Measurements from ENCODE around the gene TNS1. TPM values are rescaled to one million over a fixed set of nuclear protein-coding genes. Genes with fewer than 3 reads are reported as not detected.
A peak's percentile ranks its signal among the peaks of the same experiment; 100 is the strongest.

Gene TNS1
- total RNA-seq, 1 donor, result 48.9 TPM

DNA sequence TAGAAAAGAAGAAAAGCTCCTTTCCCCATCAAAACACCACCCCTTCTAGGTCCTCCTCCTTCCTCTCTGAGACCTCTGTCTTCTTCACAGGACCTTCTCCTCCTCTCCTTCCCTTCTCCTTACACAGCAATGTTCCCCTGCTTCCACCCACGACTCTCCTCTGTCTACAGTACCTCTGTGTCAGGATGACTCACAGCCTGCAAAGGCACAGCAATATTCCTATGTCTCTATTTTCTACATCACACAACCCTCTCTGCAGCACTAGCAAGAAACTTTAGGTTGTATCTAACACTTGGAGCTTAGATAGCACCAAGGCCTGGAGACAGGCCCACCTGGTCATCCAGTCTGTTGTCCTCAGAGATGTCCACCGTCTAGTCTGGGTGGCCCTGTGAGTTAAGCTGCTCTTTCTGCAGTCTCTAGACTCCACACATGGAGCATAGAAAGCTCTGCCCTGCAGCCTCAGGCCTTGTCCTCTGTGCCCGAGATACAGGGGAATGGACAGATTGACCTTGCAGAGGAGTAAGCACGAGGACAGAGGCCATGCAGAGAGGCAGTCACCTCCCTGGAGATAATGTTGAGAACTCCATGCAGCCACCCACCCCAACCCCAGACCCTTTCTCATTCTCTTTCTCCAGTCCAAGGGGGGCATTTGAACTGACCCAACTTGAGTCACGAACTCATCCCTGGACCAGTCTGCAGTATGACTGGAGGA is 212.0 kb downstream of the TNS1 start:
- peak overlapping the region; percentile 18 for H3K4me2 ChIP-seq (ENCODE audit: insufficient read depth, low read length)

DNA sequence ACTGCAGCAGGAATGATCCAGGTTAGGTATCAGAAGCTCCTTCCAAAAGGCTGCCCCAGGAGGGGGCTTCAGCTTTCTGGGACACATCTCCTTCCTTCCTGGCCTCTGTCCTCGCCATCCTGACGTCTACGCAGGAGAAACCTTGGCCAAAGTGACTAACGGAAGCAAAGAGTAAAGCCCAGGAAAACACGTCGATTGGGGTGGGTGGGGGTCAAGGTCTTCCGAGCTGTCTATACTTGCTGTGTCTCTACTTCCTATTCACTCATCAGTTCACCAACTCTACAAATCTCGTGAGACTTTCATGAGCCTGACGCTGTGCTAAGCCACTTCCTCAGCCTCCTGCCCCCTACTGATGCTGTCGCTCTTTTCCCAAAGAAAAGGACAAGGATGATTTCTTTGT is 212.6 kb downstream of the TNS1 start:
- TF ChIP-seq, protein P1, sequence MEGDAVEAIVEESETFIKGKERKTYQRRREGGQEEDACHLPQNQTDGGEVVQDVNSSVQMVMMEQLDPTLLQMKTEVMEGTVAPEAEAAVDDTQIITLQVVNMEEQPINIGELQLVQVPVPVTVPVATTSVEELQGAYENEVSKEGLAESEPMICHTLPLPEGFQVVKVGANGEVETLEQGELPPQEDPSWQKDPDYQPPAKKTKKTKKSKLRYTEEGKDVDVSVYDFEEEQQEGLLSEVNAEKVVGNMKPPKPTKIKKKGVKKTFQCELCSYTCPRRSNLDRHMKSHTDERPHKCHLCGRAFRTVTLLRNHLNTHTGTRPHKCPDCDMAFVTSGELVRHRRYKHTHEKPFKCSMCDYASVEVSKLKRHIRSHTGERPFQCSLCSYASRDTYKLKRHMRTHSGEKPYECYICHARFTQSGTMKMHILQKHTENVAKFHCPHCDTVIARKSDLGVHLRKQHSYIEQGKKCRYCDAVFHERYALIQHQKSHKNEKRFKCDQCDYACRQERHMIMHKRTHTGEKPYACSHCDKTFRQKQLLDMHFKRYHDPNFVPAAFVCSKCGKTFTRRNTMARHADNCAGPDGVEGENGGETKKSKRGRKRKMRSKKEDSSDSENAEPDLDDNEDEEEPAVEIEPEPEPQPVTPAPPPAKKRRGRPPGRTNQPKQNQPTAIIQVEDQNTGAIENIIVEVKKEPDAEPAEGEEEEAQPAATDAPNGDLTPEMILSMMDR (IDR thresholded peaks at IDR 0.05; ENCODE audit: extremely low read depth, low read depth, low read length), result no peak
- H3K27ac ChIP-seq (ENCODE audit: low read depth, low read length), result peak overlapping the region; percentile 29
- no peaks in the 10 kb centered on the region for H4K20me1 ChIP-seq (ENCODE audit: insufficient read depth, low read length)
- H3K36me3 ChIP-seq (ENCODE audit: insufficient read depth, low read length), result no peaks in the 10 kb centered on the region
- DNase-seq (ENCODE audit: insufficient read length, low spot score, missing footprints), result no peak
- H3K4me1 ChIP-seq (ENCODE audit: insufficient read depth, low read length), result peaks cover 28% of the 10 kb centered on the region
- H3K4me2 ChIP-seq (ENCODE audit: insufficient read depth, low read length), result peak overlapping the region; percentile 18
- H3K79me2 ChIP-seq (ENCODE audit: insufficient read depth, low read length), result no peaks in the 10 kb centered on the region
- no peak overlapping the region for H3K4me3 ChIP-seq (ENCODE audit: insufficient read depth, low read length)
- no peaks in the 10 kb centered on the region for H3K9me3 ChIP-seq (ENCODE audit: low read depth, low read length)
- no peak overlapping the region for H2AFZ ChIP-seq (ENCODE audit: low read length)
- H3K27me3 ChIP-seq (ENCODE audit: insufficient read depth, low read length), result no peaks in the 10 kb centered on the region

More for the DNA sequence above, 212.0 kb downstream of the TNS1 start:
- H2AFZ ChIP-seq (ENCODE audit: low read length), result no peak overlapping the region
- no peaks in the 10 kb centered on the region for H4K20me1 ChIP-seq (ENCODE audit: insufficient read depth, low read length)
- DNase-seq (ENCODE audit: insufficient read length, low spot score, missing footprints), result no peak
- no peaks in the 10 kb centered on the region for H3K9me3 ChIP-seq (ENCODE audit: low read depth, low read length)
- no peaks in the 10 kb centered on the region for H3K27me3 ChIP-seq (ENCODE audit: insufficient read depth, low read length)
- H3K4me3 ChIP-seq (ENCODE audit: insufficient read depth, low read length), result no peak overlapping the region
- TF ChIP-seq, protein P1 (IDR thresholded peaks at IDR 0.05; ENCODE audit: extremely low read depth, low read depth, low read length), result no peak
- peaks cover 28% of the 10 kb centered on the region for H3K4me1 ChIP-seq (ENCODE audit: insufficient read depth, low read length)
- no peaks in the 10 kb centered on the region for H3K36me3 ChIP-seq (ENCODE audit: insufficient read depth, low read length)
- H3K27ac ChIP-seq (ENCODE audit: low read depth, low read length), result peak overlapping the region; percentile 29
- H3K79me2 ChIP-seq (ENCODE audit: insufficient read depth, low read length), result no peaks in the 10 kb centered on the region

DNA sequence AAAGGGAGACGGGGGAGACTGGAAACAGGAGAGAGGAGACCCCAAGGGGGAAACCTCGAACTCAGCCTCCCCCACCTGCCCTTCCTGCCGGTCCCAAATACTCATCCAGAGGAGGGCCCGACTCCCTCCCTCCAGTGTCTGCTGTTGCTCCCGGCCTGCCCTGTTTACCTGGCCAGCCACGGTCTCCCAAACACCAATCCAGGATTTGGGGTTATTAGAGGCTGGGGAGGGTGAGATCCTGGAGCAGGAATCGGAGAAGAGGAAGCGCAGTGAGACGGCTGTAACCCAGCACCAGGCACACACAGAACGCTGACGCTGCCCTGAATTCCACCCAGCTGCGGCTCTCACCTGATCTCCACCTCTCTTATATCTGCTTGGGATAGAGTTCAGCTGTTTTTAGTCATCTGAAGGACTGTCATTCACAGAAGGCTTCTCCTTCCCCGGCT is 213.0 kb downstream of the TNS1 start:
- Histone ChIP-seq H3K4me3 (ENCODE audit: insufficient read depth, low read length) (no peak overlapping the region), H3K4me2 (ENCODE audit: insufficient read depth, low read length) (peak overlapping the region; percentile 18), H3K27me3 (ENCODE audit: insufficient read depth, low read length) (no peaks in the 10 kb centered on the region), H3K79me2 (ENCODE audit: insufficient read depth, low read length) (no peaks in the 10 kb centered on the region), H2AFZ (ENCODE audit: low read length) (no peak overlapping the region), H4K20me1 (ENCODE audit: insufficient read depth, low read length) (no peaks in the 10 kb centered on the region), H3K27ac (ENCODE audit: low read depth, low read length) (peak overlapping the region; percentile 29), H3K9me3 (ENCODE audit: low read depth, low read length) (no peaks in the 10 kb centered on the region), H3K36me3 (ENCODE audit: insufficient read depth, low read length) (no peaks in the 10 kb centered on the region), H3K4me1 (ENCODE audit: insufficient read depth, low read length) (peaks cover 28% of the 10 kb centered on the region)
- TF ChIP-seq, protein P1 (IDR thresholded peaks at IDR 0.05; ENCODE audit: extremely low read depth, low read depth, low read length), result no peak
- no peak for DNase-seq (ENCODE audit: insufficient read length, low spot score, missing footprints)

DNA sequence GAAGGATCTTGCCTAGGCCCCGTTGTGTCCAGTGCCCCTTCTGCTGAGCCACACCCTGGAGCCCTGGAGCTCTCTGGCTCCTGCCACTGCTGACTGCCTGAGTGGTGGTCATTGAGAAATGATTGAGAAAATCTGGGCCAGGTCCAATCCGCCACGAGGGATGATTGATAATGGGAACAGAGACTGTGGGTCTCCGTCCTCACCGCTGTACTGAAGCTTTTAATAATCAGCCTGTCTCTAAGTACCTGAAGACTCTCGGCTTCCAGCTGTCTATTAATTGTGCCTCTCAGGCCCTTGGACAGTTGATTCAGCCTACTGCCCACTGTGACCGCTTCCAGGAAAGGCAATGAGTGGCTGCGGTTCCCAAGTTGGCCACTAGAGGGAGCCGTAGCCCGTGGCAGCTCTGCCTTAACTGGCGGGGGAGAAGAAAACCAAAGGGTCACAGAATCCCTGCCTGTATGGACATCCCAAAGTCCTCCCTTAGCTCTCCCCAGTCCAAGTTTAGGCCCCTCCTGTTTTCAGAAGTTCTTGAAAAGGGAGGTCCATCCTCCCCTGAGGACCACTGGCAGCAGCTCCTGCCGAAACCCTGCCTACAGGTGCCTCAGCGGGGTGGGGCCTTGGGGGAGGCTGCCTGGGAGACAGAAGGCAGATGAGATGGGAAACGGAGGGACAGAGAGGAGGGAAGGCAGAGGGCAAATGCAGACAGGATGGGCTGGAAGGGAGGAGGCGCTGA is 213.6 kb downstream of the TNS1 start:
- no peaks in the 10 kb centered on the region for H3K79me2 ChIP-seq (ENCODE audit: insufficient read depth, low read length)
- H3K4me1 ChIP-seq (ENCODE audit: insufficient read depth, low read length), result peaks cover 28% of the 10 kb centered on the region
- H4K20me1 ChIP-seq (ENCODE audit: insufficient read depth, low read length), result no peaks in the 10 kb centered on the region
- H3K9me3 ChIP-seq (ENCODE audit: low read depth, low read length), result no peaks in the 10 kb centered on the region
- no peak overlapping the region for H3K27ac ChIP-seq (ENCODE audit: low read depth, low read length)
- H2AFZ ChIP-seq (ENCODE audit: low read length), result no peak overlapping the region
- H3K4me2 ChIP-seq (ENCODE audit: insufficient read depth, low read length), result no peak overlapping the region
- H3K4me3 ChIP-seq (ENCODE audit: insufficient read depth, low read length), result no peak overlapping the region
- no peaks in the 10 kb centered on the region for H3K36me3 ChIP-seq (ENCODE audit: insufficient read depth, low read length)
- H3K27me3 ChIP-seq (ENCODE audit: insufficient read depth, low read length), result no peaks in the 10 kb centered on the region
- TF ChIP-seq, protein P1 (IDR thresholded peaks at IDR 0.05; ENCODE audit: extremely low read depth, low read depth, low read length), result peak; percentile 100
- peak; percentile 95 for DNase-seq (ENCODE audit: insufficient read length, low spot score, missing footprints)
